HCT116 (cell line): ENCODE measurements around the gene CCR6. TPM values are rescaled to one million over a fixed set of nuclear protein-coding genes. Genes with fewer than 3 reads are reported as not detected.
A peak's percentile ranks its signal among the peaks of the same experiment; 100 is the strongest.

Experiments
- ATAC-seq: fragments of 200-7000 bp; cut with Tn5 transposase; 2 replicates; pipeline ENCODE4 v1.9.1; 2020; ENCODE audit warnings: mild to moderate bottlenecking, moderate library complexity
- BruUV-seq: library from RNA; stranded (reverse); fragments of 400-500 nt; replicated peaks from 2 replicates; lab custom pipeline; 2021; lab: Mats Ljungman, UMichigan
- CTCF ChIA-PET: fragments of 300-600 bp; sonication (Branson Sonifier 250); formaldehyde crosslinking; loops from one replicate; lab custom pipeline; 2021; ENCODE audit warnings: antibody characterized with exemption; lab: Charles Lee
- POLR2A ChIA-PET: fragments of 300-600, 350-600 bp; sonication (Branson Sonifier 250); formaldehyde crosslinking; loops from one replicate; lab custom pipeline; 2021; ENCODE audit warnings: antibody characterized with exemption; lab: Charles Lee
- RAD21 ChIA-PET, 2 experiments: fragments of 300-600 bp; sonication (Branson Sonifier 250); formaldehyde crosslinking; loops; one replicate each; lab custom pipeline; 2023; ENCODE audit warnings: low total read pairs in 2 of 2; ENCODE audit not compliant: uncharacterized antibody in 2 of 2, unreplicated experiment in 2 of 2, low non-redundant PET in 1 of 2; lab: Charles Lee
- DNase-seq: peaks from one replicate; pipeline ENCODE4 v3.0.0-alpha.2; 2010; ENCODE audit warnings: low read depth, low spot score
- H2AFZ ChIP-seq: fragments of 200-600 bp; shearing (Covaris generic), sonication (generic); 2 replicates; pipeline ENCODE4 v1.6.1; 2017; ENCODE audit warnings: low read depth, mixed run types, mixed read lengths, antibody characterized with exemption, low read length; ENCODE audit not compliant: poor library complexity, severe bottlenecking
- H3K27ac ChIP-seq: 2 replicates; pipeline ENCODE4 v1.5.1; 2012; ENCODE audit warnings: low read depth, low read length
- H3K27me3 ChIP-seq: fragments of 200-600 bp; sonication (generic); 2 replicates; pipeline ENCODE4 v1.6.1; 2016; ENCODE audit warnings: mixed run types, low read length, mixed read lengths; ENCODE audit not compliant: insufficient read depth
- H3K36me3 ChIP-seq, 2 experiments: fragments of 200-500 bp in 1 of 2; fragments of 200-600 bp in 1 of 2; sonication (Bioruptor generic) in 1 of 2; sonication (generic) in 1 of 2; 2 replicates each; pipeline versions ENCODE4 v1.5.1 to v1.6.1; 2014 to 2016; ENCODE audit warnings: low read length in 2 of 2, inconsistent platforms in 1 of 2, mixed read lengths in 1 of 2, mixed run types in 1 of 2; ENCODE audit not compliant: insufficient read depth in 2 of 2, control insufficient read depth in 1 of 2
- H3K4me1 ChIP-seq, 2 experiments: fragments of 200-600 bp in 1 of 2; sonication (generic) in 1 of 2; 2 replicates each; pipeline versions ENCODE4 v1.5.1 to v1.6.1; 2012 to 2017; ENCODE audit warnings: low read length in 2 of 2, inconsistent platforms in 1 of 2, mild to moderate bottlenecking in 1 of 2, mixed read lengths in 1 of 2, mixed run types in 1 of 2, moderate library complexity in 1 of 2; ENCODE audit not compliant: insufficient read depth in 2 of 2, control insufficient read depth in 1 of 2
- H3K4me2 ChIP-seq: fragments of 200-600 bp; sonication (generic); 2 replicates; pipeline ENCODE4 v1.6.1; 2017; ENCODE audit warnings: mixed run types, low read length, mixed read lengths
- H3K4me3 ChIP-seq, 2 experiments: fragments of 200-600 bp in 1 of 2; sonication (generic) in 1 of 2; replicated peaks in 1 of 2; 2 replicates each; pipeline ENCODE4 v1.5.1; 2011 to 2016; ENCODE audit warnings: low read length in 2 of 2, control low read depth in 1 of 2, low read depth in 1 of 2, mild to moderate bottlenecking in 1 of 2, mixed read lengths in 1 of 2, mixed run types in 1 of 2
- H3K79me2 ChIP-seq: fragments of 200-600 bp; sonication (generic); 2 replicates; pipeline ENCODE4 v1.6.1; 2017; ENCODE audit warnings: mild to moderate bottlenecking, mixed run types, low read length, moderate library complexity, mixed read lengths; ENCODE audit not compliant: insufficient read depth
- H3K9ac ChIP-seq: fragments of 200-600 bp; sonication (generic); 2 replicates; pipeline ENCODE4 v1.6.1; 2016; ENCODE audit warnings: low read length, mixed read lengths
- H3K9me2 ChIP-seq: fragments of 200-600 bp; sonication (generic), shearing (Covaris generic); 2 replicates; pipeline ENCODE4 v1.6.1; 2017; ENCODE audit warnings: mixed run types, mild to moderate bottlenecking, moderate library complexity; ENCODE audit not compliant: insufficient read depth
- H3K9me3 ChIP-seq, 2 experiments: fragments of 200-500 bp in 1 of 2; fragments of 200-600 bp in 1 of 2; sonication (Bioruptor generic) in 1 of 2; sonication (generic) in 1 of 2; 2 replicates each; pipeline ENCODE4 v1.6.1; 2014 to 2017; ENCODE audit warnings: low read length in 2 of 2, mixed read lengths in 2 of 2, inconsistent platforms in 1 of 2, low read depth in 1 of 2, mild to moderate bottlenecking in 1 of 2, mixed run types in 1 of 2, moderate library complexity in 1 of 2; ENCODE audit not compliant: control insufficient read depth in 1 of 2, insufficient read depth in 1 of 2
- H4K20me1 ChIP-seq: fragments of 200-600 bp; sonication (generic), shearing (Covaris generic); 2 replicates; pipeline ENCODE4 v1.6.1; 2017; ENCODE audit warnings: mixed run types, mild to moderate bottlenecking, moderate library complexity; ENCODE audit not compliant: insufficient read depth
- EZH2phosphoT487 ChIP-seq: fragments of 200-600 bp; IDR thresholded peaks from 2 replicates; pipeline ENCODE4 v1.6.1; 2018; ENCODE audit warnings: antibody characterized with exemption, borderline replicate concordance
- RAD21 ChIP-seq: IDR thresholded peaks from 2 replicates; pipeline ENCODE4 v1.6.1; 2012; ENCODE audit warnings: low read depth, mild to moderate bottlenecking
- SP1 ChIP-seq: IDR thresholded peaks from 2 replicates; pipeline ENCODE4 v1.6.1; 2012; ENCODE audit warnings: low read depth
- ZFX ChIP-seq: fragments of 450-650 bp; IDR thresholded peaks from 2 replicates; pipeline ENCODE4 v1.6.1; 2017
- intact Hi-C: fragments of 100-400 bp; cut with micrococcal nuclease; formaldehyde crosslinking; loops from 2 replicates; pipeline ENCODE4 v1.10.0; 2022
- total RNA-seq: library from RNA; stranded (reverse); gene quantifications from one replicate; pipeline ENCODE4 v1.2.1, GENCODE V29; 2021; ENCODE audit not compliant: unreplicated experiment

Gene CCR6
- total RNA-seq, 1 experiment from 2014 or later: not detected

- Histone ChIP-seq H2AFZ (no peak overlapping the region), H3K4me2 (no peak overlapping the region), H3K9ac (no peak overlapping the region), H4K20me1 (no peaks in the 10 kb centered on the region), H3K36me3 (no peaks in the 10 kb centered on the region), H3K9me3 (no peaks in the 10 kb centered on the region), H3K27me3 (peaks cover 6% of the 10 kb centered on the region; the same call in 1 of the 2 replicates), H3K27ac (no peak overlapping the region), H3K9me2 (no peaks in the 10 kb centered on the region), H3K79me2 (no peaks in the 10 kb centered on the region), H3K4me1 (no peaks in the 10 kb centered on the region), H3K4me3 (no peak overlapping the region)
- ChIA-PET POLR2A (no interaction called here), CTCF (no interaction called here), RAD21 (no interaction called here)
- ATAC-seq (no peak), DNase-seq (no peak)
- no TSS peak for BruUV-seq
- no peak for TF ChIP-seq SP1
- intact Hi-C loops: no loop called here
Observed at GRCh38 chr6:167113935-167114910, 8.7 kb upstream of the CCR6 start.

- Histone ChIP-seq H3K36me3 (no peaks in the 10 kb centered on the region), H3K27ac (no peak overlapping the region), H3K9me2 (no peaks in the 10 kb centered on the region), H3K9me3 (no peaks in the 10 kb centered on the region), H3K79me2 (no peaks in the 10 kb centered on the region), H2AFZ (no peak overlapping the region), H3K9ac (no peak overlapping the region), H3K4me2 (no peak overlapping the region), H3K4me3 (no peak overlapping the region), H3K27me3 (peaks cover 6% of the 10 kb centered on the region; the same call in 1 of the 2 replicates), H3K4me1 (no peaks in the 10 kb centered on the region), H4K20me1 (no peaks in the 10 kb centered on the region)
- POLR2A ChIA-PET: no interaction called here
- CTCF ChIA-PET: no interaction called here
- no peak for ATAC-seq
- peak; percentile 19; the same call in 1 of the 2 replicates for TF ChIP-seq RAD21
- TF ChIP-seq ZFX: no peak
- TF ChIP-seq EZH2phosphoT487: no peak
- no peak for DNase-seq
- intact Hi-C loops: no loop called here
- no TSS peak for BruUV-seq
- RAD21 ChIA-PET: no interaction called here
Observed at GRCh38 chr6:167115054-167115453, 7.8 kb upstream of the CCR6 start.
